ENCODE measurements around the gene CLTA.

GRCh38 chr9:36147441-36148175 lies 43.1 kb upstream of the CLTA start:
- TF ChIP-seq CTCF (IDR thresholded peaks at IDR 0.05) = no peak
- TF ChIP-seq POLR2AphosphoS5 (IDR thresholded peaks at IDR 0.05) = no peak

Measured in prostate gland (tissue), 2 donors.